Caco-2 (cell line): Measurements from ENCODE around the gene SFXN3. TPM values are rescaled to one million over a fixed set of nuclear protein-coding genes. Genes with fewer than 3 reads are reported as not detected.

Source experiments
- BruUV-seq: library from RNA; stranded (reverse); fragments of 400-500 nt; replicated peaks from 2 replicates; lab custom pipeline; 2021; lab: Mats Ljungman, UMichigan
- CTCF ChIA-PET: fragments of 300-600 bp; sonication (Branson Sonifier 250); formaldehyde crosslinking; loops from one replicate; lab custom pipeline; 2022; ENCODE audit warnings: antibody characterized with exemption; lab: Charles Lee
- POLR2A ChIA-PET: fragments of 300-600 bp; sonication (Branson Sonifier 250); formaldehyde crosslinking; loops from one replicate; lab custom pipeline; 2022; ENCODE audit warnings: antibody characterized with exemption; lab: Charles Lee
- DNase-seq, 2 experiments: peaks; one replicate each; pipeline versions ENCODE4 v3.0.0 to v3.0.0-alpha.2; 2020 to 2022
- H3K27me3 ChIP-seq: replicated peaks from 2 replicates; pipeline ENCODE4 v1.6.0; 2011; ENCODE audit warnings: low read length; ENCODE audit not compliant: control insufficient read depth, insufficient read depth
- H3K36me3 ChIP-seq: 2 replicates; pipeline ENCODE4 v1.5.1; 2011; ENCODE audit warnings: low read length; ENCODE audit not compliant: control insufficient read depth, insufficient read depth
- H3K4me1 ChIP-seq: fragments of 250-450 bp; sonication (Bioruptor Pico); 2 replicates; pipeline ENCODE4 v1.5.1; 2020; ENCODE audit warnings: mild to moderate bottlenecking
- H3K4me3 ChIP-seq: 2 replicates; pipeline ENCODE4 v1.5.1; 2011; ENCODE audit warnings: low read depth, mild to moderate bottlenecking, control low read depth, low read length
- H3K9me3 ChIP-seq: fragments of 250-450 bp; sonication (Bioruptor Pico); 2 replicates; pipeline ENCODE4 v1.5.1; 2020; ENCODE audit warnings: mild to moderate bottlenecking, moderate library complexity
- H3K27ac Mint-ChIP-seq: one replicate; pipeline ENCODE4 v1.8.0; 2022; ENCODE audit warnings: mixed read lengths; ENCODE audit not compliant: unreplicated experiment
- H3K27me3 Mint-ChIP-seq: one replicate; pipeline ENCODE4 v1.8.0; 2022; ENCODE audit warnings: mixed read lengths; ENCODE audit not compliant: insufficient read depth, unreplicated experiment
- H3K36me3 Mint-ChIP-seq: one replicate; pipeline ENCODE4 v1.8.0; 2022; ENCODE audit warnings: mild to moderate bottlenecking, mixed read lengths; ENCODE audit not compliant: insufficient read depth, unreplicated experiment
- H3K4me1 Mint-ChIP-seq: one replicate; pipeline ENCODE4 v1.8.0; 2022; ENCODE audit warnings: low read depth, mixed read lengths; ENCODE audit not compliant: unreplicated experiment
- H3K4me3 Mint-ChIP-seq: one replicate; pipeline ENCODE4 v1.8.0; 2022; ENCODE audit warnings: mild to moderate bottlenecking, moderate library complexity, mixed read lengths; ENCODE audit not compliant: unreplicated experiment
- H3K9me3 Mint-ChIP-seq: one replicate; pipeline ENCODE4 v1.8.0; 2022; ENCODE audit warnings: mixed read lengths; ENCODE audit not compliant: unreplicated experiment
- CTCF ChIP-seq, 2 experiments: fragments of 200-600 bp in 1 of 2; IDR thresholded peaks; 1 replicate in 1 of 2; 2 replicates in 1 of 2; pipeline versions ENCODE4 v1.5.1 to v1.8.0; 2011 to 2022; ENCODE audit warnings: antibody characterized with exemption in 1 of 2, control low read depth in 1 of 2, inconsistent platforms in 1 of 2, low read depth in 1 of 2, low read length in 1 of 2, mild to moderate bottlenecking in 1 of 2, moderate library complexity in 1 of 2; ENCODE audit not compliant: insufficient read depth in 1 of 2, severe bottlenecking in 1 of 2, unreplicated experiment in 1 of 2
- intact Hi-C: fragments of 100-400 bp; cut with micrococcal nuclease; formaldehyde crosslinking; loops from one replicate; pipeline ENCODE4 v1.10.0; 2022; ENCODE audit not compliant: unreplicated experiment
- total RNA-seq: library from RNA; stranded (reverse); gene quantifications from 2 replicates; pipeline ENCODE4 v1.2.3, GENCODE V29; 2022

Gene SFXN3
- total RNA-seq, 1 experiment from 2014 or later, result 23.4 TPM

- Histone ChIP-seq H3K27me3 (no peaks in the 10 kb centered on the region), H3K36me3 (no peaks in the 10 kb centered on the region), H3K4me3 (no peak overlapping the region), H3K9me3 (no peaks in the 10 kb centered on the region), H3K4me1 (peaks cover 25% of the 10 kb centered on the region)
- no peak for TF ChIP-seq CTCF (IDR thresholded peaks at IDR 0.05; ENCODE audit: insufficient read depth in 1 of 2, low read depth in 1 of 2, low read length in 1 of 2, severe bottlenecking in 1 of 2, unreplicated experiment in 1 of 2)
- Mint-ChIP-seq H3K4me1 (peaks cover 17% of the 10 kb centered on the region), H3K4me3 (no peak overlapping the region), H3K27ac (no peak overlapping the region), H3K27me3 (no peaks in the 10 kb centered on the region), H3K9me3 (no peaks in the 10 kb centered on the region), H3K36me3 (peaks cover 16% of the 10 kb centered on the region)
- BruUV-seq, result no TSS peak
- CTCF ChIA-PET, result interaction anchor here (0.6 to 2.8 kb wide), 13 partner anchors 11 to 263 kb away, joined by 3 to 43 read pairs (median 6); partner anchors contain the start of gene LZTS2
- intact Hi-C loops, result loop anchor here (5.0 kb wide), 1 partner anchor 38 kb away; no protein-coding TSS in a partner anchor
- POLR2A ChIA-PET, result interaction anchor here (0.6 to 1.4 kb wide), 2 partner anchors 23 to 83 kb away, joined by 5 to 13 read pairs; no protein-coding TSS in a partner anchor
- DNase-seq, result no peak
Measured at GRCh38 chr10:101029520-101030295, 1.3 kb upstream of the SFXN3 start.

GRCh38 chr10:101030496-101031127 is 422 bp upstream of the SFXN3 start:
- Mint-ChIP-seq H3K9me3 (no peaks in the 10 kb centered on the region), H3K4me1 (peaks cover 17% of the 10 kb centered on the region), H3K36me3 (peaks cover 16% of the 10 kb centered on the region), H3K27ac (no peak overlapping the region), H3K27me3 (no peaks in the 10 kb centered on the region), H3K4me3 (peak overlapping the region; percentile 80)
- BruUV-seq, result no TSS peak
- DNase-seq, result no peak
- Histone ChIP-seq H3K9me3 (no peaks in the 10 kb centered on the region), H3K27me3 (no peaks in the 10 kb centered on the region), H3K4me1 (peaks cover 33% of the 10 kb centered on the region), H3K4me3 (peak overlapping the region; percentile 76), H3K36me3 (no peaks in the 10 kb centered on the region)
- ChIA-PET POLR2A (interaction anchor here (0.6 to 2.2 kb wide), 8 partner anchors 12 to 1098 kb away, joined by 3 to 15 read pairs (median 5); partner anchors contain the start of gene KAZALD1), CTCF (interaction anchor here (0.6 to 2.8 kb wide), 19 partner anchors 12 to 495 kb away, joined by 3 to 43 read pairs (median 7); partner anchors contain the start of genes HIF1AN, KAZALD1 and LZTS2)
- intact Hi-C loops, result loop anchor here (5.0 kb wide), 1 partner anchor 37 kb away; no protein-coding TSS in a partner anchor
- no peak for TF ChIP-seq CTCF (IDR thresholded peaks at IDR 0.05; ENCODE audit: insufficient read depth in 1 of 2, low read depth in 1 of 2, low read length in 1 of 2, severe bottlenecking in 1 of 2, unreplicated experiment in 1 of 2)
